Measurements from ENCODE around the gene MAP2K3. TPM values are rescaled to one million over a fixed set of nuclear protein-coding genes. Genes with fewer than 3 reads are reported as not detected.

MAP2K3 gene
- total and polyA plus RNA-seq, 2 of the 4 experiments (the other 2 are of a cell fraction), result 23.5 to 82.2 TPM

- Histone ChIP-seq H4K8ac (ENCODE audit: low read depth in 2 of 2, low read length in 2 of 2) (no peak overlapping the region), H3K56ac (ENCODE audit: extremely low read depth, insufficient read depth, low read length) (no peak overlapping the region), H3K9me1 (ENCODE audit: insufficient read depth, low read length) (no peaks in the 10 kb centered on the region), H3K27ac (ENCODE audit: insufficient read depth, low read length) (no peak overlapping the region), H2BK5ac (ENCODE audit: low read depth, low read length, poor library complexity, severe bottlenecking) (no peak overlapping the region), H4K20me1 (ENCODE audit: insufficient read depth, low read length) (peaks cover 7% of the 10 kb centered on the region), H4K5ac (ENCODE audit: low read depth, low read length) (no peak overlapping the region), H3K9ac (ENCODE audit: low read depth, low read length) (no peak overlapping the region), H2BK120ac (ENCODE audit: low read depth, low read length) (no peak overlapping the region), H3K4me2 (ENCODE audit: low read depth, low read length) (no peak overlapping the region), H3K4me1 (ENCODE audit: control insufficient read depth, insufficient read depth, low read length) (0 out of 2 replicates have a peak, but pooled peaks cover 1% of the 10 kb centered on the region), H3K9me3 (ENCODE audit: control insufficient read depth, insufficient read depth, low read length) (no peaks in the 10 kb centered on the region), H2BK20ac (ENCODE audit: low read depth, low read length) (no peak overlapping the region), H3K14ac (replicated peaks; ENCODE audit: low read depth, low read length) (no peak overlapping the region), H3K18ac (ENCODE audit: low read depth, low read length) (no peak overlapping the region), H3K23ac (ENCODE audit: low read depth, low read length) (no peak overlapping the region), H3K4me3 (ENCODE audit: insufficient read depth, low read depth, low read length) (no peak overlapping the region), H2AK5ac (ENCODE audit: low read depth, low read length) (no peak overlapping the region), H3K4ac (ENCODE audit: low read depth, low read length) (no peak overlapping the region), H3K79me1 (ENCODE audit: low read depth in 1 of 2, low read length in 2 of 2) (no peaks in the 10 kb centered on the region), H2BK15ac (ENCODE audit: low read depth, low read length) (no peak overlapping the region), H2AFZ (replicated peaks; ENCODE audit: low read length, poor library complexity) (no peak overlapping the region), H2AK9ac (replicated peaks; ENCODE audit: low read depth, low read length, poor library complexity) (no peak overlapping the region), H3K36me3 (ENCODE audit: control insufficient read depth, insufficient read depth, low read length) (peaks cover 7% of the 10 kb centered on the region; the same call in 1 of the 2 replicates), H4K91ac (ENCODE audit: insufficient read depth, low read depth, low read length) (no peak overlapping the region), H3K27me3 (ENCODE audit: control insufficient read depth, insufficient read depth, low read length) (no peaks in the 10 kb centered on the region)
- 95% methylated on average over 10 of the region's 23 CpGs; no CpG with 5 or more reads in 1 of the 2 experiments for WGBS, 2 experiments (ENCODE audit: extremely low coverage in 2 of 2, insufficient read length in 1 of 2)
- dilution Hi-C loops (cut with HindIII; ENCODE audit: low sequenced_read_pairs, unreplicated experiment) (no loop called here), intact Hi-C loops (cut with micrococcal nuclease) (no loop called here), in situ Hi-C loops (cut with MboI; ENCODE audit: low sequenced_read_pairs) (no loop called here)
- no peak for TF ChIP-seq CEBPB (IDR thresholded peaks at IDR 0.05; ENCODE audit: low read depth, low read length)
- TF ChIP-seq RCOR1 (IDR thresholded peaks at IDR 0.05; ENCODE audit: insufficient replicate concordance, low read length), result no peak
- no peak for TF ChIP-seq SMC3 (IDR thresholded peaks at IDR 0.05; ENCODE audit: low read depth, low read length)
- no peak for TF ChIP-seq CTCF (conservative IDR thresholded peaks at IDR 0.05; ENCODE audit: low read depth, low read length)
- no peak for TF ChIP-seq RFX5 (IDR thresholded peaks at IDR 0.05; ENCODE audit: low read depth, low read length)
- no peak for TF ChIP-seq CHD1 (IDR thresholded peaks at IDR 0.05; ENCODE audit: low read depth, low read length)
- TF ChIP-seq FOS (IDR thresholded peaks at IDR 0.05; ENCODE audit: low read depth, low read length), result no peak
- TF ChIP-seq MXI1 (IDR thresholded peaks at IDR 0.05; ENCODE audit: borderline replicate concordance, low read depth, low read length), result no peak
- TF ChIP-seq MAZ (IDR thresholded peaks at IDR 0.05; ENCODE audit: borderline replicate concordance, low read depth, low read length), result no peak
- TF ChIP-seq ELK1 (IDR thresholded peaks at IDR 0.05; ENCODE audit: borderline replicate concordance, low read depth, low read length), result no peak
- TF ChIP-seq RAD21 (IDR thresholded peaks at IDR 0.05; ENCODE audit: low read length), result no peak
- TF ChIP-seq POLR2A (IDR thresholded peaks at IDR 0.05; ENCODE audit: low read depth, low read length), result no peak
- TF ChIP-seq BHLHE40 (IDR thresholded peaks at IDR 0.05; ENCODE audit: low read depth, low read length), result no peak
- no peak for TF ChIP-seq NFE2L2 (IDR thresholded peaks at IDR 0.05; ENCODE audit: low read depth, low read length)
- TF ChIP-seq USF2 (IDR thresholded peaks at IDR 0.05; ENCODE audit: low read depth, low read length), result no peak
- TF ChIP-seq MAFK (IDR thresholded peaks at IDR 0.05; ENCODE audit: low read depth, low read length), result no peak
- CTCF ChIA-PET, result no interaction called here
- DNase-seq (no peak), ATAC-seq (ENCODE audit: low read depth) (no peak)
- POLR2A ChIA-PET (ENCODE audit: unreplicated experiment), result no interaction called here
- no TSS peak for BruUV-seq (replicated peaks)
These were observed 40.8 kb upstream of the MAP2K3 start for GRCh38 chr17:21243516-21244303.
